ENCODE data around the gene OR4D9. TPM values are rescaled to one million over a fixed set of nuclear protein-coding genes. Genes with fewer than 3 reads are reported as not detected.

Gene OR4D9
- total RNA-seq, 3 donors from 2014 or later (not counting 1 experiment from before 2014, with no cell fraction given) = not detected

GRCh38 chr11:59556115-59556916, 45.0 kb downstream of the OR4D9 start:
- Histone ChIP-seq H3K27me3 (ENCODE audit: control insufficient read depth, insufficient read depth, low read length) (no peaks in the 10 kb centered on the region), H3K9me3 (ENCODE audit: control insufficient read depth, insufficient read depth, low read length) (no peaks in the 10 kb centered on the region), H3K36me3 (ENCODE audit: control insufficient read depth, insufficient read depth, low read length) (no peaks in the 10 kb centered on the region), H3K27ac (ENCODE audit: low read length) (no peak overlapping the region), H3K4me1 (ENCODE audit: control insufficient read depth, insufficient read depth, low read length) (peaks cover 39% of the 10 kb centered on the region), H3K4me3 (ENCODE audit: low read length) (peak overlapping the region; percentile 19)
- Mint-ChIP-seq H3K4me3 (peak overlapping the region; percentile 85), H3K27ac (peak overlapping the region; percentile 8 to 80), H3K9me3 (no peaks in the 10 kb centered on the region), H3K4me1 (peaks cover 46 to 48% of the 10 kb centered on the region in 2 donors), H3K27me3 (ENCODE audit: low read depth in 2 of 2) (peaks cover 11 to 20% of the 10 kb centered on the region in 2 donors), H3K36me3 (no peaks in the 10 kb centered on the region)
- WGBS (ENCODE audit: insufficient coverage) = 8% methylated on average over 28 of the region's 30 CpGs
- intact Hi-C loops (cut with micrococcal nuclease) = loop anchor here (10.0 kb wide), 1 partner anchor 248 kb away; no protein-coding TSS in a partner anchor
- peak in 1 of 3 donors; percentile 20 for ATAC-seq
- no peak for TF ChIP-seq CTCF (IDR thresholded peaks at IDR 0.05)
- DNase-seq = peak; percentile 34 to 78

- H3K27me3 Mint-ChIP-seq (ENCODE audit: low read depth in 2 of 2) = peaks cover 11 to 20% of the 10 kb centered on the region in 2 donors
- Histone ChIP-seq H3K4me1 (ENCODE audit: control insufficient read depth, insufficient read depth, low read length) (peaks cover 42% of the 10 kb centered on the region), H3K9me3 (ENCODE audit: control insufficient read depth, insufficient read depth, low read length) (no peaks in the 10 kb centered on the region), H3K36me3 (ENCODE audit: control insufficient read depth, insufficient read depth, low read length) (no peaks in the 10 kb centered on the region), H3K4me3 (ENCODE audit: low read length) (no peak overlapping the region), H3K27me3 (ENCODE audit: control insufficient read depth, insufficient read depth, low read length) (no peaks in the 10 kb centered on the region), H3K27ac (ENCODE audit: low read length) (no peak overlapping the region)
- no peaks in the 10 kb centered on the region for H3K36me3 Mint-ChIP-seq
- DNase-seq (peak in 1 of 2 donors; percentile 48), ATAC-seq (no peak)
- no peaks in the 10 kb centered on the region for H3K9me3 Mint-ChIP-seq
- WGBS (ENCODE audit: insufficient coverage) = 14% methylated on average over 9 of the region's 13 CpGs
- peak overlapping the region in 1 of 2 donors; percentile 80 for H3K27ac Mint-ChIP-seq
- H3K4me3 Mint-ChIP-seq = peak overlapping the region; percentile 85
- no peak for TF ChIP-seq CTCF (IDR thresholded peaks at IDR 0.05)
- intact Hi-C loops (cut with micrococcal nuclease) = loop anchor here (10.0 kb wide), 1 partner anchor 248 kb away; no protein-coding TSS in a partner anchor
- H3K4me1 Mint-ChIP-seq = peaks cover 45 to 51% of the 10 kb centered on the region in 2 donors
Observed at GRCh38 chr11:59556917-59557348, 45.6 kb downstream of the OR4D9 start.

- peaks cover 11 to 20% of the 10 kb centered on the region in 2 donors for H3K27me3 Mint-ChIP-seq (ENCODE audit: low read depth in 2 of 2)
- no peaks in the 10 kb centered on the region for H3K36me3 ChIP-seq (ENCODE audit: control insufficient read depth, insufficient read depth, low read length)
- H3K4me3 Mint-ChIP-seq = peak overlapping the region; percentile 85
- peaks cover 42% of the 10 kb centered on the region for H3K4me1 ChIP-seq (ENCODE audit: control insufficient read depth, insufficient read depth, low read length)
- H3K27me3 ChIP-seq (ENCODE audit: control insufficient read depth, insufficient read depth, low read length) = no peaks in the 10 kb centered on the region
- H3K27ac Mint-ChIP-seq = no peak overlapping the region
- no peak for ATAC-seq
- peaks cover 45 to 51% of the 10 kb centered on the region in 2 donors for H3K4me1 Mint-ChIP-seq
- WGBS (ENCODE audit: insufficient coverage) = 76% methylated on average over 7 of the region's 7 CpGs
- H3K9me3 ChIP-seq (ENCODE audit: control insufficient read depth, insufficient read depth, low read length) = no peaks in the 10 kb centered on the region
- no peaks in the 10 kb centered on the region for H3K9me3 Mint-ChIP-seq
- no peak overlapping the region for H3K4me3 ChIP-seq (ENCODE audit: low read length)
- H3K27ac ChIP-seq (ENCODE audit: low read length) = no peak overlapping the region
- DNase-seq = no peak
- H3K36me3 Mint-ChIP-seq = no peaks in the 10 kb centered on the region
- intact Hi-C loops (cut with micrococcal nuclease) = loop anchor here (10.0 kb wide), 1 partner anchor 247 kb away; no protein-coding TSS in a partner anchor
- TF ChIP-seq CTCF (IDR thresholded peaks at IDR 0.05) = no peak
Observed at GRCh38 chr11:59558270-59558643, 46.9 kb downstream of the OR4D9 start.
